Muscle of leg (tissue), 11 donors: Measurements from ENCODE around the gene IL17RB. TPM values are rescaled to one million over a fixed set of nuclear protein-coding genes. Genes with fewer than 3 reads are reported as not detected.
A peak's percentile ranks its signal among the peaks of the same experiment; 100 is the strongest.

ENCODE experiments used
- DNase-seq: peaks from one replicate; pipeline ENCODE4 v3.0.0; 2013
- H3K27ac ChIP-seq: one replicate; pipeline ENCODE4 v1.5.1; 2013; ENCODE audit warnings: mild to moderate bottlenecking, low read length, control low read depth
- H3K27me3 ChIP-seq: one replicate; pipeline ENCODE4 v1.6.1; 2013; ENCODE audit warnings: low read length; ENCODE audit not compliant: control insufficient read depth, insufficient read depth
- H3K36me3 ChIP-seq: one replicate; pipeline ENCODE4 v1.6.1; 2013; ENCODE audit warnings: low read length; ENCODE audit not compliant: control insufficient read depth, insufficient read depth
- H3K4me1 ChIP-seq: one replicate; pipeline ENCODE4 v1.6.1; 2013; ENCODE audit warnings: low read length; ENCODE audit not compliant: control insufficient read depth, insufficient read depth
- H3K4me3 ChIP-seq: one replicate; pipeline ENCODE4 v1.5.1; 2013; ENCODE audit warnings: low read length, control low read depth
- H3K9me3 ChIP-seq: replicated peaks from 2 replicates; pipeline ENCODE4 v1.6.1; 2013; ENCODE audit warnings: low read depth, low read length; ENCODE audit not compliant: control insufficient read depth
- WGBS: methylation state at CpG from one replicate; pipeline ENCODE4 v1.1.5; 2013; ENCODE audit warnings: missing lambda C conversion rate; ENCODE audit not compliant: insufficient coverage; 5-methylcytosine and 5-hydroxymethylcytosine counted together
- polyA plus RNA-seq, 8 donors: library from polyadenylated mRNA; unstranded; fragments of 120-200 nt; gene quantifications; one replicate each; pipeline versions ENCODE4 v1.2.1 to v1.2.3, GENCODE V29; 2013; ENCODE audit warnings: inconsistent platforms in 1 of 8, low replicate concordance in 1 of 8; ENCODE audit not compliant: insufficient read length in 8 of 8, insufficient read depth in 1 of 8
- total RNA-seq: library from RNA; stranded (reverse); fragments of 120-200 nt; gene quantifications from one replicate; pipeline ENCODE4 v1.2.4, GENCODE V29; 2013

The IL17RB gene
- total and polyA plus RNA-seq, 9 donors: 0.93 to 4.5 (median 3.4) TPM

DNA sequence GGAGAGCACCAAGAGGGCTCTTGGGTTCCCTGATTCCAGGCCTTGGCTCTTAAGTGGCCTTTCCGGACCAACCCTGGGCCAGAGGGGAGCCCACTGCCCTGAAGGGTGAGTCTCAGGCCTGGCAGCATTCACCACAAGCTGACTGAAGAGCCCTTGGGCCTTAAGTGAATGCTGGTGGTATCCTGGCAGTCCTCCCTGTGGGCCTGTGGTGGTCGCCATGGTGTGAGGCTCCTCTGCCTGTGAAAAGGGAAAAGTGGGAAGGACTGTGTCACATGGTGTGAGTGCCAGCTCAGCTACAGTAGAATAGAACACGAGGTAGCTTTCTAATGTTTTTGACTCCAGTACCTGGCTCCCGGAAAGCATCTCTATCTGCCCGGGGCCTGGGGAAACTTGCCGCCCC, 15.4 kb upstream of the IL17RB start:
- WGBS: 83% methylated on average over 6 of the region's 6 CpGs
- no peak overlapping the region for H3K27ac ChIP-seq
- no peak for DNase-seq
- no peaks in the 10 kb centered on the region for H3K27me3 ChIP-seq
- H3K4me1 ChIP-seq: no peaks in the 10 kb centered on the region
- H3K36me3 ChIP-seq: no peaks in the 10 kb centered on the region
- no peak overlapping the region for H3K4me3 ChIP-seq
- no peaks in the 10 kb centered on the region for H3K9me3 ChIP-seq

DNA sequence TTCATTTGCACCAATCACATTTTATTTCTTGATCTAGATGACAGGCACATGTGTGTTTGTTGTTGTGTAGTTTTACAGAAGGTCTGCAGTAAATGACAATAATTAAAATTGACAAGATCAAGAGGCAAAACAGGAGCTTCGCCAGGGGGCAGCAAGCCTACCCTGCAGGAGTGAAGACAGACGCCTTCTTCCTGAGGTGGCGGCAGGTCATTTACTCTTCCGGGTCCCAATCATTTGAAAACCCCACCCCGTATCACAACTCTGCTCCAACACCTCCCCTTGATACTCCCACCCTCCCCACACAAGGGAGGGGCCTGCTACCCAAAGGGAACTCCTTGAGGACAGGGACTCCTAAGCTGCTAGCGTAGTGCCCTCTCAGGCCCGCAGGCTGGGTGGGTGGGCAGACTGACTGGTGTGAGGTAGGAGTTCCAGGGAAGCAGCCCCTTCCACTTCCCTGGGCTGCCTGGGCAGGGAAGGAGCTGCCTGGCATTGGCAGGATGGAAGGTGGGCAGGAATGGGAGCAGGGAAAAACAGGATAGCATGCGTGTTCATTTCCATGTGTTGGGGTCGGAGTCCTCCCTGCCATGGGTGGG, 13.2 kb upstream of the IL17RB start:
- no peak overlapping the region for H3K27ac ChIP-seq
- no peaks in the 10 kb centered on the region for H3K4me1 ChIP-seq
- no peaks in the 10 kb centered on the region for H3K36me3 ChIP-seq
- no peak overlapping the region for H3K4me3 ChIP-seq
- H3K9me3 ChIP-seq: no peaks in the 10 kb centered on the region
- H3K27me3 ChIP-seq: no peaks in the 10 kb centered on the region
- DNase-seq: no peak
- 73% methylated on average over 5 of the region's 9 CpGs for WGBS

DNA sequence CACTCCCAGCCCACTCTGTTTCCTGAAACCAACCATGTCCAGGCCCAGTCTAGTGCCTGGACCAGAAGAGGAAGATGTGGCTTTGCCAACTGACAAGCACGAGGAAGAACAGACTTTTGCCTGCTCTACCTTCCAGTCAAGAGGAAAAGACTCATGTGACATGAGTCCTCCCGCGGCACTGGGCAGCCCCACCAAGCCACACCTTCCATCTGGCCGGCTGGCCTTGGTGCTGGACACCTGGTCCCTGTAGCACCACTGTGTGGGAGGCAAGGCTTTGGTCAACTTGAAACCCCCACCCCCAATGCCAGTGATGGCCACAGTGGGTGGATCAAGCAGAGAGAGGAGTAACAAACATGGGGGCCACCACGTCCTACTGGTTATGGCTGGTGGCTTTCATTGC, 12.7 kb upstream of the IL17RB start:
- no peaks in the 10 kb centered on the region for H3K36me3 ChIP-seq
- DNase-seq: no peak

DNA sequence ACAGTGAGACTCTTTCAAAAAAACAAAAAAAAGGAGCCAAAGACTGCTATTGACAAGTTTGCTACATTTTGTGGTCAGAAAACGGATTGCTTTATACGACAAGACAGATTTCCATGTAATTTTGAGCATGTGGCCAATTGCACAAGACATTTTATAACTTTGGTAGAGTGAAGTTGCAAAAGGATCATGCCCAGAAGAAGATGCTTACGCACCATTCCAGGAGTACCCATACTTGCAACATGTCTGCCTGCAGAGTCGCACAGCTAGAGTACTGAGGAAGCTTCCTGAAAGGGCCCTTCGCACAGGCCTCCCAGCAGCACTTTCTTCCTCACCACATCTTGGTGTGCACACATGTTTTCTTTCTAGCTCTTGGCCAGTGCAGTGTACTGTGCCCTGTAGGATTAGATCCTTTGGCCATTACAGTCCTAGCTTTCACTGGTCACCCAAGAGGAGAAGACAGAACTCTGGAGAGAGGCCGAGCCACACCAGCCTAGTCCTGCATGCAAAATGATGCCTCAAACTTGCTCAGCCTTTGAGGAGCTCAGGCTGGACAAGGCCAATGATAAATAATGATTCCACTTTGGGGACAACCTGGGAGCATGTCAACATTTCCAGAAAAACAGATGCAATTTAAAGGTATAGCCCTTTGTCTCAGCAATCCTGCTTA, 11.8 kb upstream of the IL17RB start:
- WGBS: 82% methylated on average over 5 of the region's 6 CpGs
- Histone ChIP-seq H3K9me3 (no peaks in the 10 kb centered on the region), H3K4me3 (no peak overlapping the region), H3K27me3 (no peaks in the 10 kb centered on the region), H3K4me1 (no peaks in the 10 kb centered on the region), H3K36me3 (no peaks in the 10 kb centered on the region), H3K27ac (no peak overlapping the region)
- no peak for DNase-seq

More for the DNA sequence above, 12.7 kb upstream of the IL17RB start:
- no peaks in the 10 kb centered on the region for H3K27me3 ChIP-seq
- H3K4me1 ChIP-seq: no peaks in the 10 kb centered on the region
- H3K9me3 ChIP-seq: no peaks in the 10 kb centered on the region
- H3K27ac ChIP-seq: no peak overlapping the region
- H3K4me3 ChIP-seq: no peak overlapping the region
- 89% methylated on average over 3 of the region's 5 CpGs for WGBS

DNA sequence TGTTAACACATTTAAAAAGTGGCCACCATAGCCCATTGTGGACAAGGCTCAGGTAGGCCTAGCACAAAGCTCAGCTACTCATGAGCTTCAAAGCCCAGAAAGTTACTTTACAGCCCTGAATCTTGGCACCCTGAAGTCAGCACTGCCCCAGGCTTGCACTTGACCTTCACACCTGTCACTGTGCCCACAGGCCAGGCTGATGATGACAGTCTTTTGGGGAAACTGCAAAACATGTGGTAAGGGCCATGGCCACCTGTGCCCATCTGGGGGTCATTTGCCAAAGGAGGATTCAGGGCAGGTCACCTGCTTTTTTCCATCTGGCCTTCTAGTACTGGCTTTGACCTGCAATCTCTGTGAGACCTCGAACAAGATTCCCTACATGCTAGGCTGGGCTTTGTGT, 11.1 kb upstream of the IL17RB start:
- no peaks in the 10 kb centered on the region for H3K4me1 ChIP-seq
- H3K9me3 ChIP-seq: no peaks in the 10 kb centered on the region
- H3K27me3 ChIP-seq: no peaks in the 10 kb centered on the region
- no peak for DNase-seq
- H3K36me3 ChIP-seq: no peaks in the 10 kb centered on the region
- no CpG with 5 or more reads among the region's 1 CpG for WGBS
- no peak overlapping the region for H3K4me3 ChIP-seq
- no peak overlapping the region for H3K27ac ChIP-seq

DNA sequence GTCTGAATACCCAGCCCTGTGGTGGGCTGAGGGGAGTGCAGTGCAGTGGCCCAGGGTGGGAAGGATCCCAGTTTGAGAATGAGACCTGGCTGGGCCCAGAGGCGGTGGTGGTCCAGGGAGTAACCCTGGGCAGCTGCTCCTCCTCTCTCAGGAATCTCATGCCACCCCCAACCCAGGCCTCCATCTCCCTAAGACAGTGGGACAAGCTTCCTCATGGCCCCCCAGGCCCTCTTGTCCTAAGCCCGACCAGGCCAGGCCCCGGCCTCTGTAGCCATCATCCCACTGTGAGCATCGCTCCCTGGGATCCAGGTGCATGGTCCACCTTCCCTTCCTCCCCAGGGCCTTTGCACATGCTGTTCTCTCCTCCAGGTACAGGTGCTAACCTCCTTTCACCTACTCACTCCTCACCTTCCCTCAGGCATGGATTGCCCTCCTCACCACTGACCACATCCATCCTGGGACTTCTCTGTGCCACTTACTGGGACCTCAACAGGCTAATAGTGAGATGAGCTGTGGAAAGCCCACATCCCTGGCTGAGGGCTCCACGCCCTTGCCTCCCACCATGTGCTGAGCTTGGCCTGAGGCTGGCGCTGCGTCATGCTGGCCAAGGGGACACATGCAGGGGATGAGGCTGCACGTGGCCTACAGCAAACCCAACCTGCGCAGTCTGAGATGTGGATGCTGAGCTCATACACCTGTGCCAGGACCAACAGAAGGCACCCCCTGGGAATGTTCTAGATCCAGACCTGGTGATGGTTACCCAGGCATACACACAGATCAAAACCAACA, 10.1 kb upstream of the IL17RB start:
- H3K36me3 ChIP-seq: no peaks in the 10 kb centered on the region
- H3K9me3 ChIP-seq: no peaks in the 10 kb centered on the region
- DNase-seq: no peak
- H3K4me3 ChIP-seq: no peak overlapping the region
- 93% methylated on average over 9 of the region's 9 CpGs for WGBS
- no peaks in the 10 kb centered on the region for H3K27me3 ChIP-seq
- H3K27ac ChIP-seq: no peak overlapping the region
- no peaks in the 10 kb centered on the region for H3K4me1 ChIP-seq

DNA sequence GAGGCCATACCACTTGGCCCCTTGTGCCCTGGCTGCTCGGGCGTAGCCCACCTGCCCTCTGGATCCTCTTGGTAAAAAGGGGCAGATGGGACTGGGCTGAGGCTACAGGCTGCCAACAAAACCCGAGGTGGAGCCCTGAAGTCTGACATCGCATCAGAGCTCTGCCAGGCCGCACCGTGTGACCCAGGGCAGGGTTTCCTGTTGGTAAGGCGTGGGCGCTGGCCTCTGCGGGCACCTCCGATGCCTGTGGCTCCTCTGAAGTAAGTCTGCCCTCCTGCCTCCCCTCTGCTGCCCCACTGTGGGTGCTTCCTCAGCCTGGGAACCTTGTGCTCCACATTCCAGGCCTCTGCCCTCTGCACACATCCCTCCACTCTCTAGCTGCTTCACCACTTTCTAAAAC, 9.0 kb upstream of the IL17RB start:
- Histone ChIP-seq H3K4me1 (no peaks in the 10 kb centered on the region), H3K36me3 (no peaks in the 10 kb centered on the region), H3K27ac (no peak overlapping the region), H3K27me3 (no peaks in the 10 kb centered on the region), H3K4me3 (no peak overlapping the region), H3K9me3 (no peaks in the 10 kb centered on the region)
- DNase-seq: no peak
- WGBS: 88% methylated on average over 10 of the region's 10 CpGs

DNA sequence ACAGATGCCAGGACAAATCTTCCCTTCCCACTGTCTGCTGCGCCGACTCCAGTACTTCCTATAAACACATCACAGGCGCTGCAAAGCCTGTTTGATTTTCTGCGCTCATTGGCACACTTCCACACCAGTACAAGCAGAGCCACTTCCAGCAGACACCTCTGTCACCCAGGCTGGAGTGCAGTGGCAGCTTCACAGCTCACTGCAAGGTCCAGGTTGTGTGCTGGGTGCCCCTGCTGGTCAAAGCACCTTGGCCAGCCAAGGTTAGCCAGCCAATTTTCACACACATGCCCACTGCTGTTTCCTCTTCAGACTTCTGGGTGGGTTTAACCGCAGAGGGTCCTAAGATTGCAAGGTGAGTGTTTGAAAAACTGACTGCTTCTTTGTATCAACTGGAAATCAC, 5.1 kb upstream of the IL17RB start:
- no peak overlapping the region for H3K4me3 ChIP-seq
- DNase-seq: no peak

DNA sequence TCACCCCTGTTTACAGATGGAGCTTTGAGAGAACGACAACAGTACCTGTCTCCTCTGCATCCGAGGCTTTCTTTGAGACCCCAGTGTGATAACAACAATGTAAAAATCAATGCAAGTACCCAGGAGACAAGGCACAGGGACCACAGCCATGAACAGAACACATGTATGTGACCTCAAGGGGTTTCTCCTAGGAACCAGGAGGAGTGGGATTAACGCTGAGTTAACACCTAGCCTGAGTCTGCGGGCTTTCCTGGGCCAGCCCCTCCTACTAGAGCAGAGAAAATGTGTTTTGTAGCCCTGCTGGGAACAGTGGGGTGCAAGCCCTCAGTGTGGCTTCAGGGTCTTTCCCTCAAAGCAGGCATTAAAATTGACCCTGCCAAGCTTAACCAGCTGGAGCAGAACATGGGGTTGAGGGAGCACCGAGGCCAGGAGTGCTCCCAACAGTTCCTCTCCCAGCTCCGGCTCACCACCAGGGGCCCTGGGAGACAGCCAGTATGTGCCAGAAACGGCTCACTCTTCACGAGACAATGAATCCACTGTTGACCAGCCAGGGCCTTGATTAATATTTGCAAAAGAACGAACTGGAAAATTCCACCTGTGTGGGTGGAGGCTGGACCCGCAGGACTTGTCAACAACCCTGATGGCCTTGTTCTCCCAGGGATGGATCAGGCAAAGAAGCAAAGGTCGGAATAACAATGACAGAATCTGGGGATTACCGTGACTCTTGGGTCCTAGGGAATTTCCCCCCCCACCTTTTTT, 3.8 kb upstream of the IL17RB start:
- no peak overlapping the region for H3K27ac ChIP-seq
- no peaks in the 10 kb centered on the region for H3K9me3 ChIP-seq
- DNase-seq: peak; percentile 17
- no peaks in the 10 kb centered on the region for H3K36me3 ChIP-seq
- no peak overlapping the region for H3K4me3 ChIP-seq
- peaks cover 6% of the 10 kb centered on the region for H3K4me1 ChIP-seq
- WGBS: 26% methylated on average over 8 of the region's 12 CpGs
- peaks cover 35% of the 10 kb centered on the region for H3K27me3 ChIP-seq

More for the DNA sequence above, 5.1 kb upstream of the IL17RB start:
- Histone ChIP-seq H3K27me3 (peaks cover 23% of the 10 kb centered on the region), H3K4me1 (peaks cover under 1% of the 10 kb centered on the region), H3K36me3 (no peaks in the 10 kb centered on the region), H3K9me3 (no peaks in the 10 kb centered on the region), H3K27ac (no peak overlapping the region)
- WGBS: 91% methylated on average over 4 of the region's 5 CpGs
